Progenitor cell of endocrine pancreas (in vitro differentiated cells): Measurements from ENCODE around the gene GADD45A. TPM values are rescaled to one million over a fixed set of nuclear protein-coding genes. Genes with fewer than 3 reads are reported as not detected.

ENCODE experiments used
- DNase-seq: peaks from one replicate; pipeline ENCODE4 v3.0.0; 2021; ENCODE audit warnings: low spot score; ENCODE audit not compliant: unreplicated experiment
- H3K27ac Mint-ChIP-seq: 2 replicates; pipeline ENCODE4 v1.8.0; 2021; ENCODE audit warnings: mild to moderate bottlenecking, moderate library complexity, mixed read lengths
- H3K27me3 Mint-ChIP-seq: 2 replicates; pipeline ENCODE4 v1.8.0; 2021; ENCODE audit warnings: mixed read lengths
- H3K36me3 Mint-ChIP-seq: 2 replicates; pipeline ENCODE4 v1.8.0; 2022; ENCODE audit warnings: mixed read lengths; ENCODE audit not compliant: insufficient read depth
- H3K4me1 Mint-ChIP-seq: 2 replicates; pipeline ENCODE4 v1.8.0; 2021; ENCODE audit warnings: low read depth, mixed read lengths
- H3K4me3 Mint-ChIP-seq: 2 replicates; pipeline ENCODE4 v1.8.0; 2021; ENCODE audit warnings: low read depth, mild to moderate bottlenecking, moderate library complexity, mixed read lengths
- H3K9me3 Mint-ChIP-seq: 2 replicates; pipeline ENCODE4 v1.8.0; 2021; ENCODE audit warnings: low read depth, mixed read lengths
- long read RNA-seq: library from polyadenylated mRNA; unstranded; transcript quantifications from one replicate; pipeline ENCODE4 v2.0.0, GENCODE V29; 2020
- total RNA-seq: library from RNA; stranded (reverse); gene quantifications from 2 replicates; pipeline ENCODE4 v1.2.1, GENCODE V29; 2021
- TF ChIP-seq, protein P1 (sequence below): fragments of 200-600 bp; sonication (generic); IDR thresholded peaks from one replicate; pipeline ENCODE4 v1.5.0; 2021; ENCODE audit warnings: antibody characterized with exemption, mild to moderate bottlenecking; ENCODE audit not compliant: unreplicated experiment

GADD45A gene, protein sequence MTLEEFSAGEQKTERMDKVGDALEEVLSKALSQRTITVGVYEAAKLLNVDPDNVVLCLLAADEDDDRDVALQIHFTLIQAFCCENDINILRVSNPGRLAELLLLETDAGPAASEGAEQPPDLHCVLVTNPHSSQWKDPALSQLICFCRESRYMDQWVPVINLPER
- total RNA-seq: 47.7 and 56.2 TPM in 2 replicates
- long read RNA-seq, partial matches to known transcripts: 0 of 5 reads
- long read RNA-seq, other reads (novel, unspliced or antisense): 4 of 5 reads

DNA sequence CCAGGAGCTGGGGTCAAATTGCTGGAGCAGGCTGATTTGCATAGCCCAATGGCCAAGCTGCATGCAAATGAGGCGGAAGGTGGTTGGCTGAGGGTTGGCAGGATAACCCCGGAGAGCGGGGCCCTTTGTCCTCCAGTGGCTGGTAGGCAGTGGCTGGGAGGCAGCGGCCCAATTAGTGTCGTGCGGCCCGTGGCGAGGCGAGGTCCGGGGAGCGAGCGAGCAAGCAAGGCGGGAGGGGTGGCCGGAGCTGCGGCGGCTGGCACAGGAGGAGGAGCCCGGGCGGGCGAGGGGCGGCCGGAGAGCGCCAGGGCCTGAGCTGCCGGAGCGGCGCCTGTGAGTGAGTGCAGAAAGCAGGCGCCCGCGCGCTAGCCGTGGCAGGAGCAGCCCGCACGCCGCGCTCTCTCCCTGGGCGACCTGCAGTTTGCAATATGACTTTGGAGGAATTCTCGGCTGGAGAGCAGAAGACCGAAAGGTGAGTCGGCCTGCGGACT lies at the start of gene GADD45A:
GADD45A (plus strand) TSS at position 135 of the 491 bp plus-strand sequence; CDS start at position 429, 294 bp downstream.
- DNase-seq: peak; percentile 97
- Mint-ChIP-seq H3K36me3 (peaks cover 13% of the 10 kb centered on the region), H3K4me3 (peak within 1 kb of the TSS; percentile 91), H3K9me3 (no peaks in the 10 kb centered on the region), H3K27me3 (no peaks in the 10 kb centered on the region), H3K27ac (peak within 1 kb of the TSS; percentile 98), H3K4me1 (peaks cover 36% of the 10 kb centered on the region)
- TF ChIP-seq, protein P1, sequence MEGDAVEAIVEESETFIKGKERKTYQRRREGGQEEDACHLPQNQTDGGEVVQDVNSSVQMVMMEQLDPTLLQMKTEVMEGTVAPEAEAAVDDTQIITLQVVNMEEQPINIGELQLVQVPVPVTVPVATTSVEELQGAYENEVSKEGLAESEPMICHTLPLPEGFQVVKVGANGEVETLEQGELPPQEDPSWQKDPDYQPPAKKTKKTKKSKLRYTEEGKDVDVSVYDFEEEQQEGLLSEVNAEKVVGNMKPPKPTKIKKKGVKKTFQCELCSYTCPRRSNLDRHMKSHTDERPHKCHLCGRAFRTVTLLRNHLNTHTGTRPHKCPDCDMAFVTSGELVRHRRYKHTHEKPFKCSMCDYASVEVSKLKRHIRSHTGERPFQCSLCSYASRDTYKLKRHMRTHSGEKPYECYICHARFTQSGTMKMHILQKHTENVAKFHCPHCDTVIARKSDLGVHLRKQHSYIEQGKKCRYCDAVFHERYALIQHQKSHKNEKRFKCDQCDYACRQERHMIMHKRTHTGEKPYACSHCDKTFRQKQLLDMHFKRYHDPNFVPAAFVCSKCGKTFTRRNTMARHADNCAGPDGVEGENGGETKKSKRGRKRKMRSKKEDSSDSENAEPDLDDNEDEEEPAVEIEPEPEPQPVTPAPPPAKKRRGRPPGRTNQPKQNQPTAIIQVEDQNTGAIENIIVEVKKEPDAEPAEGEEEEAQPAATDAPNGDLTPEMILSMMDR: no peak

DNA sequence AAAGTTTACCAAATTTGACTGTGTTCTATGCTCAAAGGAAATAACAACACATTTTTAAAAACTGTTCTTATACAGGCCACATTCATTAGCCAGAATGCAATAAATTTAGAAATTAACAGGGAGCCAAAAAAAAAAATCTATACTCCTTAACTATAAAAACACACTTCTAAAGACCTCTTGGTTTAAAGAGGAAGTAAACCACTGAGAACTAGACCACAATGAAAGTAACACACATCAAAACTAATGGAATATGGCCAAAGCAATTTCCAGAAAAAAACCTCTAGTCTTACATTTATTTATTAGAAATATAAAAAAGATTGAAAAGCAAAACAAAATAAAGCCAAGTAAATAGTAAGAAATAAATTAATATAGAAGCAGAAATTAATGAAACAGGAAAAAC lies 48.9 kb upstream of the GADD45A start:
- TF ChIP-seq, protein P1: no peak
- H3K4me3 Mint-ChIP-seq: no peak overlapping the region
- no peak overlapping the region for H3K27ac Mint-ChIP-seq
- no peaks in the 10 kb centered on the region for H3K9me3 Mint-ChIP-seq
- H3K4me1 Mint-ChIP-seq: peaks cover 37% of the 10 kb centered on the region
- no peak for DNase-seq
- no peaks in the 10 kb centered on the region for H3K36me3 Mint-ChIP-seq
- H3K27me3 Mint-ChIP-seq: no peaks in the 10 kb centered on the region

DNA sequence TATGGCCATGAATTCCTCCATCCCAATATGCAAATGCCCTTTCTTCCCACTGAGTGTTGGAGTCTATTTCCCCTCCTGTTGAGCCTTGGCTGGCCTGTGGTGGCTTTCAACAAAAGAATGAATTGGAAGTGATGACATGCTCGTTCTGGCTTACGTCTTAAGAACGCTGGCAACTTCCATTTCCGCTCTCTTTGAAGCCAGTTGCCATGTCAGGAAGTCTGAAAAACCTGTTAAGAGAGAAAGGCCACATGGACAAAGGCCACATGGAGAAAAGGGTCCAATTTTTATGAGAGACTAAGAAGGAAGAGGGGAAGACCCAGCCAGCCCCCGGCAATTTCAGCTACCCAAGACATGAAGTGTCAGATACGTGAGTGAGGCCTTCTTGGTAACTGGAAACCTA lies 45.6 kb upstream of the GADD45A start:
- Mint-ChIP-seq H3K36me3 (no peaks in the 10 kb centered on the region), H3K27ac (no peak overlapping the region), H3K4me3 (no peak overlapping the region), H3K4me1 (peaks cover 22% of the 10 kb centered on the region), H3K27me3 (no peaks in the 10 kb centered on the region), H3K9me3 (no peaks in the 10 kb centered on the region)
- TF ChIP-seq, protein P1: no peak
- no peak for DNase-seq

DNA sequence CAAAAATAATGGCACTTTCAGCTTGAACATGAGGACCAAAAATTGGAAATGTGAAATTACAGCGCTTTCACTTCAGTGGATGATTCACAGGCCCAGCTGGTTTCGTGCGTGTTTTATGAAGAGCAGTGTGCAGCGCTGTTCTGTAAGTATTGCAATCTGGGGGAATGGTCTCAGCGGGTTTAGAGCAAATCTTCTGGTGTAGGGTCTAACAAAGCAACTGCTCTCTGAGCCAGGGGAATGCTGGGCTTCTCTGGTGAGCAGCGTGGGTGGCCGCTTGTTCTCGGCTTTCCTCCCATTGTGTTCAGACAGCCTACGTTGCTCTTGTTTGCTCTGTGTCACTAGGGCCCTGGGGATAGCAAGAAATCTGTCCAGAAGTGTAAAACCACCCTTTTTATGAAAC lies 42.4 kb upstream of the GADD45A start:
- DNase-seq: no peak
- TF ChIP-seq, protein P1: no peak
- H3K27ac Mint-ChIP-seq: no peak overlapping the region
- no peaks in the 10 kb centered on the region for H3K27me3 Mint-ChIP-seq
- H3K36me3 Mint-ChIP-seq: no peaks in the 10 kb centered on the region
- H3K4me1 Mint-ChIP-seq: peaks cover 5% of the 10 kb centered on the region
- H3K9me3 Mint-ChIP-seq: no peaks in the 10 kb centered on the region
- H3K4me3 Mint-ChIP-seq: no peak overlapping the region

DNA sequence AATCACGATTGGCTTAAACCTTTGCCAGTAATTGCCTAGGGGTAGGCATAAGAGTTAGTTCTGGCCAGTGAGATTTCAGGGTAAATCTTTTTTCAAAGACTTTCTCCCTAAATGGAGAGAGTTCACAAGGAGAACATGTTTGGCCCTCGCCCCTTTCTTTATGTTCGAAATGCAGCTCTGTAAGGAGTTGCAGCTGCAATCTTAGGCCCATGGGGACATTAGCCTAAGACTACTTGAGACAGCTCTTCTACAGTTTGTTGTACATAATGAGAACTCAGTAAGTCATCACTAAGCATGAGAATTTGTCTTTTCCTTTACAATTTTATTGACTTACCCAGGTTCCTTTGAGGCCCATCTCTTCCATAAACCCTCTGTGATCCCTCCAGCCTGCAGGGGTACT lies 40.4 kb upstream of the GADD45A start:
- Mint-ChIP-seq H3K4me3 (no peak overlapping the region), H3K36me3 (no peaks in the 10 kb centered on the region), H3K4me1 (peaks cover 5% of the 10 kb centered on the region), H3K27ac (no peak overlapping the region), H3K27me3 (no peaks in the 10 kb centered on the region), H3K9me3 (no peaks in the 10 kb centered on the region)
- TF ChIP-seq, protein P1: no peak
- DNase-seq: no peak
